HepG2 (cell line): ENCODE measurements around the gene ST6GALNAC4. TPM values are rescaled to one million over a fixed set of nuclear protein-coding genes. Genes with fewer than 3 reads are reported as not detected.

ENCODE experiments used
- CCDC6 ChIP-seq: sonication (generic); formaldehyde crosslinking; IDR thresholded peaks from 2 replicates; pipeline ENCODE4 v1.8.1; 2022; ENCODE audit warnings: mild to moderate bottlenecking, missing genetic modification reagents, moderate library complexity
- CEBPG ChIP-seq: IDR thresholded peaks from 2 replicates; pipeline ENCODE4 v1.6.1; 2016
- NCOR1 ChIP-seq: fragments of 200-600 bp; sonication (generic); IDR thresholded peaks from 2 replicates; pipeline ENCODE4 v1.7.0; 2017; ENCODE audit warnings: antibody characterized with exemption, low read length, borderline replicate concordance
- POLR2AphosphoS2 ChIP-seq: IDR thresholded peaks from 2 replicates; pipeline ENCODE4 v1.6.1; 2011; ENCODE audit warnings: low read depth, low read length, improper control_type of control experiment
- TCF7L2 ChIP-seq: IDR thresholded peaks from 2 replicates; pipeline ENCODE4 v1.6.1; 2011; ENCODE audit warnings: mild to moderate bottlenecking, low read depth, low read length, moderate library complexity
- ZBTB10 ChIP-seq: sonication (generic); formaldehyde crosslinking; IDR thresholded peaks from 2 replicates; pipeline ENCODE4 v1.4.0; 2020; ENCODE audit warnings: missing genetic modification reagents, borderline replicate concordance
- ZNF451 ChIP-seq: sonication (generic); formaldehyde crosslinking; IDR thresholded peaks from 2 replicates; pipeline ENCODE4 v1.5.0; 2020; ENCODE audit warnings: mild to moderate bottlenecking, missing genetic modification reagents
- ZNF468 ChIP-seq: sonication (generic); formaldehyde crosslinking; IDR thresholded peaks from 2 replicates; pipeline ENCODE4 v1.8.0; 2022; ENCODE audit warnings: mild to moderate bottlenecking, moderate library complexity, missing genetic modification reagents
- ZNF550 ChIP-seq: sonication (generic); formaldehyde crosslinking; IDR thresholded peaks from 2 replicates; pipeline ENCODE4 v1.4.0; 2020; ENCODE audit warnings: mild to moderate bottlenecking, missing genetic modification reagents, borderline replicate concordance
- ZNF564 ChIP-seq: sonication (generic); formaldehyde crosslinking; IDR thresholded peaks from 2 replicates; pipeline ENCODE4 v1.8.1; 2023; ENCODE audit warnings: mild to moderate bottlenecking, missing genetic modification reagents
- ZNF737 ChIP-seq: sonication (generic); formaldehyde crosslinking; IDR thresholded peaks from 2 replicates; pipeline ENCODE4 v1.5.0; 2020; ENCODE audit warnings: missing genetic modification reagents, mild to moderate bottlenecking, borderline replicate concordance
- ZNF878 ChIP-seq: sonication (generic); formaldehyde crosslinking; IDR thresholded peaks from 2 replicates; pipeline ENCODE4 v1.8.1; 2023; ENCODE audit warnings: mild to moderate bottlenecking, missing genetic modification reagents, moderate library complexity
- polyA plus RNA-seq, 8 experiments: library from polyadenylated mRNA; depleted of rRNA in 3 of 8; stranded (reverse) in 7 of 8; unstranded in 1 of 8; fragments of >200 nt; fragmentation: Illumina TruSeq in 4 of 8; extraction: Trizol in 4 of 8; gene quantifications; 2 replicates each; pipeline versions ENCODE4 v1.2.1 to v1.2.3, GENCODE V29; 2011 to 2016; ENCODE audit warnings: low read depth in 4 of 8, missing spikeins in 1 of 8, mixed read lengths in 1 of 8; ENCODE audit not compliant: insufficient read depth in 1 of 8
- total RNA-seq, 5 experiments: library from RNA; depleted of rRNA; stranded (reverse); fragments of >200 nt; fragmentation: Illumina TruSeq; extraction: Trizol; gene quantifications; 2 replicates each; pipeline ENCODE4 v1.2.3, GENCODE V29; 2016; ENCODE audit warnings: low read depth in 1 of 5
- TF ChIP-seq, protein P1 (sequence below): sonication (generic); formaldehyde crosslinking; IDR thresholded peaks from 2 replicates; pipeline ENCODE4 v1.5.0; 2020; ENCODE audit warnings: mild to moderate bottlenecking, missing genetic modification reagents
- TF ChIP-seq, protein P2 (sequence below): sonication (generic); formaldehyde crosslinking; IDR thresholded peaks from 2 replicates; pipeline ENCODE4 v1.4.0; 2020; ENCODE audit warnings: missing genetic modification reagents, low read depth, mild to moderate bottlenecking, borderline replicate concordance
- TF ChIP-seq, protein P3 (sequence below): sonication (generic); formaldehyde crosslinking; conservative IDR thresholded peaks from 2 replicates; pipeline ENCODE4 v1.8.0; 2022; ENCODE audit warnings: missing genetic modification reagents
- TF ChIP-seq, protein P4 (sequence below): sonication (generic); formaldehyde crosslinking; IDR thresholded peaks from 2 replicates; pipeline ENCODE4 v1.5.0; 2020; ENCODE audit warnings: mild to moderate bottlenecking, missing genetic modification reagents, borderline replicate concordance
- TF ChIP-seq, protein P5 (sequence below): sonication (generic); formaldehyde crosslinking; IDR thresholded peaks from 2 replicates; pipeline ENCODE4 v1.5.0; 2020; ENCODE audit warnings: missing genetic modification reagents

ST6GALNAC4 gene
- total and polyA plus RNA-seq, 2 of the 13 experiments (the other 11 are each of a cell fraction or from before 2014, with no cell fraction given): 18.8 to 27.7 TPM

- TF ChIP-seq, protein P1, sequence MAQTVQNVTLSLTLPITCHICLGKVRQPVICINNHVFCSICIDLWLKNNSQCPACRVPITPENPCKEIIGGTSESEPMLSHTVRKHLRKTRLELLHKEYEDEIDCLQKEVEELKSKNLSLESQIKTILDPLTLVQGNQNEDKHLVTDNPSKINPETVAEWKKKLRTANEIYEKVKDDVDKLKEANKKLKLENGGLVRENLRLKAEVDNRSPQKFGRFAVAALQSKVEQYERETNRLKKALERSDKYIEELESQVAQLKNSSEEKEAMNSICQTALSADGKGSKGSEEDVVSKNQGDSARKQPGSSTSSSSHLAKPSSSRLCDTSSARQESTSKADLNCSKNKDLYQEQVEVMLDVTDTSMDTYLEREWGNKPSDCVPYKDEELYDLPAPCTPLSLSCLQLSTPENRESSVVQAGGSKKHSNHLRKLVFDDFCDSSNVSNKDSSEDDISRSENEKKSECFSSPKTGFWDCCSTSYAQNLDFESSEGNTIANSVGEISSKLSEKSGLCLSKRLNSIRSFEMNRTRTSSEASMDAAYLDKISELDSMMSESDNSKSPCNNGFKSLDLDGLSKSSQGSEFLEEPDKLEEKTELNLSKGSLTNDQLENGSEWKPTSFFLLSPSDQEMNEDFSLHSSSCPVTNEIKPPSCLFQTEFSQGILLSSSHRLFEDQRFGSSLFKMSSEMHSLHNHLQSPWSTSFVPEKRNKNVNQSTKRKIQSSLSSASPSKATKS (CRISPR knock-in tag): no peak
- TF ChIP-seq, protein P2, sequence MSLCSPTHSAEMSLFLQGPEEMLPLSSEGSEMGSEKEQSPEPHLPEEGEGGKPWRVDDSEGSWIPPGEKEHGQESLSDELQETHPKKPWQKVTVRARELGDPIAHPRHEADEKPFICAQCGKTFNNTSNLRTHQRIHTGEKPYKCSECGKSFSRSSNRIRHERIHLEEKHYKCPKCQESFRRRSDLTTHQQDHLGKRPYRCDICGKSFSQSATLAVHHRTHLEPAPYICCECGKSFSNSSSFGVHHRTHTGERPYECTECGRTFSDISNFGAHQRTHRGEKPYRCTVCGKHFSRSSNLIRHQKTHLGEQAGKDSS (CRISPR knock-in tag): peak; percentile 82; the same call in 1 of the 2 replicates
- TF ChIP-seq, protein P3, sequence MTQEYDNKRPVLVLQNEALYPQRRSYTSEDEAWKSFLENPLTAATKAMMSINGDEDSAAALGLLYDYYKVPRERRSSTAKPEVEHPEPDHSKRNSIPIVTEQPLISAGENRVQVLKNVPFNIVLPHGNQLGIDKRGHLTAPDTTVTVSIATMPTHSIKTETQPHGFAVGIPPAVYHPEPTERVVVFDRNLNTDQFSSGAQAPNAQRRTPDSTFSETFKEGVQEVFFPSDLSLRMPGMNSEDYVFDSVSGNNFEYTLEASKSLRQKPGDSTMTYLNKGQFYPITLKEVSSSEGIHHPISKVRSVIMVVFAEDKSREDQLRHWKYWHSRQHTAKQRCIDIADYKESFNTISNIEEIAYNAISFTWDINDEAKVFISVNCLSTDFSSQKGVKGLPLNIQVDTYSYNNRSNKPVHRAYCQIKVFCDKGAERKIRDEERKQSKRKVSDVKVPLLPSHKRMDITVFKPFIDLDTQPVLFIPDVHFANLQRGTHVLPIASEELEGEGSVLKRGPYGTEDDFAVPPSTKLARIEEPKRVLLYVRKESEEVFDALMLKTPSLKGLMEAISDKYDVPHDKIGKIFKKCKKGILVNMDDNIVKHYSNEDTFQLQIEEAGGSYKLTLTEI (CRISPR knock-in tag): no peak
- peak; percentile 48; the same call in 1 of the 2 replicates for TF ChIP-seq NCOR1
- peak; percentile 88 for TF ChIP-seq ZNF878 (CRISPR knock-in tag)
- no peak for TF ChIP-seq ZNF737 (CRISPR knock-in tag)
- TF ChIP-seq ZBTB10 (CRISPR knock-in tag): peak; percentile 32; the same call in 1 of the 2 replicates
- TF ChIP-seq ZNF550: no peak
- TF ChIP-seq POLR2AphosphoS2: no peak
- no peak for TF ChIP-seq ZNF451 (CRISPR knock-in tag)
- no peak for TF ChIP-seq TCF7L2
- TF ChIP-seq ZNF468 (CRISPR knock-in tag): no peak
- TF ChIP-seq, protein P4, sequence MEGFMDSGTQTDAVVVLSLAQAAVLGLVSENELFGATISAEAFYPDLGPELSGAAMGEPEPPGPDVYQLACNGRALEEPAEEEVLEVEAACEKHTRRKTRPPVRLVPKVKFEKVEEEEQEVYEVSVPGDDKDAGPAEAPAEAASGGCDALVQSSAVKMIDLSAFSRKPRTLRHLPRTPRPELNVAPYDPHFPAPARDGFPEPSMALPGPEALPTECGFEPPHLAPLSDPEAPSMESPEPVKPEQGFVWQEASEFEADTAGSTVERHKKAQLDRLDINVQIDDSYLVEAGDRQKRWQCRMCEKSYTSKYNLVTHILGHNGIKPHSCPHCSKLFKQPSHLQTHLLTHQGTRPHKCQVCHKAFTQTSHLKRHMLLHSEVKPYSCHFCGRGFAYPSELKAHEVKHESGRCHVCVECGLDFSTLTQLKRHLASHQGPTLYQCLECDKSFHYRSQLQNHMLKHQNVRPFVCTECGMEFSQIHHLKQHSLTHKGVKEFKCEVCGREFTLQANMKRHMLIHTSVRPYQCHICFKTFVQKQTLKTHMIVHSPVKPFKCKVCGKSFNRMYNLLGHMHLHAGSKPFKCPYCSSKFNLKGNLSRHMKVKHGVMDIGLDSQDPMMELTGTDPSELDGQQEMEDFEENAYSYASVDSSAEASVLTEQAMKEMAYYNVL (CRISPR knock-in tag): no peak; the same call in 1 of the 2 replicates
- TF ChIP-seq, protein P5, sequence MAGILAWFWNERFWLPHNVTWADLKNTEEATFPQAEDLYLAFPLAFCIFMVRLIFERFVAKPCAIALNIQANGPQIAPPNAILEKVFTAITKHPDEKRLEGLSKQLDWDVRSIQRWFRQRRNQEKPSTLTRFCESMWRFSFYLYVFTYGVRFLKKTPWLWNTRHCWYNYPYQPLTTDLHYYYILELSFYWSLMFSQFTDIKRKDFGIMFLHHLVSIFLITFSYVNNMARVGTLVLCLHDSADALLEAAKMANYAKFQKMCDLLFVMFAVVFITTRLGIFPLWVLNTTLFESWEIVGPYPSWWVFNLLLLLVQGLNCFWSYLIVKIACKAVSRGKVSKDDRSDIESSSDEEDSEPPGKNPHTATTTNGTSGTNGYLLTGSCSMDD (CRISPR knock-in tag): no peak
- no peak for TF ChIP-seq CEBPG
- TF ChIP-seq ZNF564 (CRISPR knock-in tag): no peak
- peak; percentile 74; the same call in 1 of the 2 replicates for TF ChIP-seq CCDC6
Measured at GRCh38 chr9:127903557-127904475, 13.0 kb downstream of the ST6GALNAC4 start (continued).
